Retinal pigment epithelial cell (primary cell): ENCODE results near the gene VWA8.
"Not testable (repeated sequence)": the region's sequence is repeated elsewhere in the genome, so short reads cannot be mapped to it uniquely, and the experiment has no call there.

Experiments used
- DNase-seq: peaks from one replicate; pipeline ENCODE4 v3.0.0-alpha.2; 2010; ENCODE audit warnings: low read depth
- H3K4me3 ChIP-seq: 2 replicates; pipeline ENCODE4 v1.5.1; 2011; ENCODE audit warnings: mild to moderate bottlenecking, low read length, control low read depth, moderate library complexity
- CTCF ChIP-seq: conservative IDR thresholded peaks from 2 replicates; pipeline ENCODE4 v1.5.1; 2011; ENCODE audit warnings: low read depth, low read length, control low read depth, inconsistent platforms

The VWA8 gene

GRCh38 chr13:41931337-41931736 is 29.6 kb downstream of the VWA8 start:
- DNase-seq: no peak
- H3K4me3 ChIP-seq: no peak overlapping the region
- TF ChIP-seq CTCF: no peak

GRCh38 chr13:41930154-41930553 is 30.8 kb downstream of the VWA8 start:
- no peak overlapping the region for H3K4me3 ChIP-seq
- no peak for TF ChIP-seq CTCF
- DNase-seq: no peak

GRCh38 chr13:41928323-41928722 is 32.6 kb downstream of the VWA8 start:
- no peak for DNase-seq
- no peak for TF ChIP-seq CTCF
- no peak overlapping the region for H3K4me3 ChIP-seq

- TF ChIP-seq CTCF: no peak
- no peak for DNase-seq
- no peak overlapping the region for H3K4me3 ChIP-seq
Measured at GRCh38 chr13:41925014-41925413, 35.9 kb downstream of the VWA8 start.

GRCh38 chr13:41922894-41923293 is 38.0 kb downstream of the VWA8 start:
- H3K4me3 ChIP-seq, DNase-seq: not testable (repeated sequence)

- TF ChIP-seq CTCF: no peak
- no peak for DNase-seq
- H3K4me3 ChIP-seq: no peak overlapping the region
Measured at GRCh38 chr13:41919741-41920487, 41.0 kb downstream of the VWA8 start.

GRCh38 chr13:41919031-41919740 is 41.7 kb downstream of the VWA8 start:
- no peak for DNase-seq
- no peak for TF ChIP-seq CTCF
- H3K4me3 ChIP-seq: no peak overlapping the region
